HG03280 (cell line): Measurements from ENCODE around the gene CSMD2.

Source experiments
- ATAC-seq: cut with Tn5 transposase; IDR thresholded peaks from one replicate; pipeline ENCODE4 v1.9.1; 2021; ENCODE audit warnings: mild to moderate bottlenecking, moderate library complexity; ENCODE audit not compliant: unreplicated experiment

The CSMD2 gene

GRCh38 chr1:34007760-34008159 lies 157.3 kb downstream of the CSMD2 start:
- no peak for ATAC-seq

GRCh38 chr1:34005309-34005708 lies 159.7 kb downstream of the CSMD2 start:
- no peak for ATAC-seq

- ATAC-seq, result no peak
Observed at GRCh38 chr1:34002810-34003209, 162.2 kb downstream of the CSMD2 start.

GRCh38 chr1:33997127-33998036 lies 167.6 kb downstream of the CSMD2 start:
- no peak for ATAC-seq

DNA sequence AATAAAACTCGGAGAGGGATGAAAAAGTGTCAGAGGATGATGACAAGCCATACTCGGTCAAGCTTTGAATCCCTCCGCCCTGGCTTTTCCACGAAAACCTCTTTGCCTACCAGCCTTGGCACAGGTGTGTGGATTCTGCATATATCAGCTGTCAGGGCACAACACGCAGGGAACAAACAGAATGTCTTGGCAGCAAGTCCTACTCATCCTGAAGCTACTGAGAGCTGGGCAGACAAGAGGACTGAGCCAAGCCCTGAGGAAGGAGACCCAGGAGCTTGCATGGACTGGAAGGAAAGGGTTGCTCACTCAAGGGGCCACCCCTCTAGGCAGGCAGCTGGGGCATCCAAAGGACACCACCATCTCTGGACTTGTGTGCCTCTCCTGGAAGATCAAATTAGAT lies 168.7 kb downstream of the CSMD2 start:
- no peak for ATAC-seq

DNA sequence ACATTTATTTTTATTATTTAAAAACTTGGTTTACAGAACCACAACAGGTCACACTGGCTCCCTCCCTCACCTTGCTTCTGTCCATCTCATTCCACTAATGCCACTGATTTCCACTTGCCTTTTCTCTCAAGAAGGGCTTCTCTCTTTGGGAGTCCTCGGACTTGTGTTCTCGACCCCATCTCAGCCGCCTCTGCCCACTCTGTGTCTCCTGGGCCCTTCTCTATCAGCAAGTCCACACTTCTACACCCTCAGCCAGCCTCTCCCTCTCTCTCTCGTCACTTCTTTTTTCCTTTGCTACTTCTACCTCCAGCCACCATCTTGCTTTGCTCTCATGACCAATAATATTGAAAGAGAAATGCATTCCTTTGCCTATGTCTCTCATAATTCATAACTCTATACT lies 171.7 kb downstream of the CSMD2 start:
- ATAC-seq, result no peak

GRCh38 chr1:33990281-33990680 lies 174.7 kb downstream of the CSMD2 start:
- ATAC-seq, result no peak

GRCh38 chr1:33988161-33988560 lies 176.9 kb downstream of the CSMD2 start:
- no peak for ATAC-seq

- no peak for ATAC-seq
Observed at GRCh38 chr1:33986390-33987095, 178.5 kb downstream of the CSMD2 start.

DNA sequence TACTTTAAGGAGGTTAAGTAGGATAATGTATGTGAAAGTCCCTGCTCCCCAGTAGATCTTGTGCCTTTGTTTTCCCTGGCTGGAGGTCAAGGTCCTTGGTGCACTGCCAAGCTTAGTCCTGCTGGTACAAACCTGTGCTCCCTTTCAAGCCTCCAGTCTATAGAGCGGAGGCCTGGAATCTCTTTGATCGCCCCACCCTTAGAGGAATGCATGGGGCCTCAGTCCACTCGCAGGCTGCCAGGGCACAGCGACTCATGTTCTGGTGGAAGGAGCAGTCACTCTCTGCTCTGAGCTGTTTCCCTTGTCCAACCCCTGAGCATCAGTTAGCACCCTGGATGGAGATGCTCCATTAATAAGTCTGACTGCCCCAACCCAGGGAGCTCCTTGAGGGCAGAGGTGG lies 179.4 kb downstream of the CSMD2 start:
- ATAC-seq, result no peak

GRCh38 chr1:33984906-33985565 lies 180.0 kb downstream of the CSMD2 start:
- no peak for ATAC-seq

- no peak for ATAC-seq
Observed at GRCh38 chr1:33982419-33982818, 182.6 kb downstream of the CSMD2 start.

- no peak for ATAC-seq
Observed at GRCh38 chr1:33979341-33979740, 185.7 kb downstream of the CSMD2 start.

GRCh38 chr1:33975961-33976360 lies 189.1 kb downstream of the CSMD2 start:
- ATAC-seq, result no peak

- no peak for ATAC-seq
Observed at GRCh38 chr1:33973799-33974545, 191.1 kb downstream of the CSMD2 start.

DNA sequence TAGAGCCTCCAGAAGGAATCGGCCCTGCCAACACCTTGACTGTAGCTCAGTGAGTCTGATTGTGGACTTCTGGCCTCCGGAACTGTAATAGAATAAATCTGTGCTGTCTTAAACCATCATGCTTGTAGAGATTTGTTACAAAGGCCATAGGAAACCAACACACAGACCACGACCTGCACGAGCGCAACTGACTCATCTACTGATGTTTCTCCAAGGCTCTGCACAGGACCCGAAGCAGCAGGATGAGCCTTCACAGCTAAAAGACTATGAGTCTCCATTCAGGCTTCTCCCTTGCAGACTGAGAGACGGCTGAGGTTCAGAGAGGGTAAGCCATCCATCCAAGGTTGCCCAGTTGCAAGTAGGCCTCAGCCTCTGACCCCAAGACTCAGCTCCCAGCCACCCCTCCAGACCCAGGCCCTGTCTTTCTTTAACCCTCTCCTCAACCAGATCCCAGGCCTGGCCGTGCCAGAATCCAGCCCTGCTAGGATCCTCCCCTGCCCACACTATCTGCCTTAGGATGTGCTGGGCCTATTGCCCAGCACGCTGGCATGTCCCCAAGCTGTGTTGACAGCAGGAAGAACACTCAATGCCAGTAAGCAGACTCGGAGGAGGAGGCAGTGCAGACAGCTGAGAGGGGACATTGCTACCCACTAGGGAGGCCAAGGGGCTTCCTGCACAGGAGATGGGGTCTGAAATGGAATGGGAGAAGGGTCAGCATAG lies 192.2 kb downstream of the CSMD2 start:
- no peak for ATAC-seq

DNA sequence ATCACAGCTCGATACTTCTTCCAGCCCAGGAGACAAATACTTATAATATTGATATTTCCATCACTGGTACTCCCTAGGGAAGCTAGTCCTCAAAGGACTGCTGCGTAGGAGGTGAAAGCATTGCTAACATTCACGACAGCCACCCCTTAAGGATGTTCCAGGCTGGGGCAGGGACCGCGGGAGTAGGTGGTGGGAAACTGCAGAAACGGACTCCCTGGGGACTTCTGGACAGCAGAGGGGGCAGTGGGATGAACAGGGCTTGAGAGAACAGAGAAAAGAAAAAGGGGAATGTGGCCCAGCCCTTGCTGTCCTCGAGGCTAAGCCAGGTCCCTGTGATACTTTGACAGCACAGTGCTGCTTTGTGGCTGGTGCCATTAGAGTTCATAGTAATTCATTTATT lies 193.1 kb downstream of the CSMD2 start:
- no peak for ATAC-seq

- ATAC-seq, result no peak
Observed at GRCh38 chr1:33971018-33971710, 193.9 kb downstream of the CSMD2 start.

DNA sequence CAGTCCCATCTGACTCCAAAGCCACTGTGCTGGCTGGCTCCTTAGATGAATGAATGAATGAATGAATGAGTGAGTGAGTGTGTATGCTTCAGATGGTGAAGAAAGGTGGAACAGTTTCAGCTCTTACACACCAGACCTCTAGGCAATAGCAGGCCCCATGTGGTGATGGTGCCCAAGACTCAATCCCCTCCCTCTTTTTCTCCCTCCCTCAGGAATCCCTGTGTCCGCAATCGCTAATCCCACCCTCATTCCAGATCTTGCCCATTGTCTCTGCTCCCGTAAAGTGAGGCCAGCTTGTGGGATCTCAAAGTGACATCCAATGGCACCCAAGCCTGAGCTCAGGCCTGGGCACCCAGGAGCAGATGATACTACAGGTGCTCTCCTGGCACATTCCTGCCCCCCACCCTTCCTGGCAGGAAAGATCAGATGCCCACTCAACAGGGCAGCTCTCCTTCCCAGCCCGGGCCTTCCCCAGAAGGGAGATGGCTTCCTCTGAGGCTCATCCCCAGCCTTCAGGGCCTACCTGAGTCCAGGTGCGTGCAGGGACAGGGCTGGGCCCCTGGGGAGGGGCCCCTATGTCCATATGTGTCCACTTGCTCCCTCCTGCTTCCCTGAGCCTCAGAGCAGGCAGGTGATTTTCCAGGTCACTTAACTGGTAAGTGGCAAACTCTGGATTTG lies 194.7 kb downstream of the CSMD2 start:
- ATAC-seq, result no peak
